ENCODE data around the gene SKI. TPM values are rescaled to one million over a fixed set of nuclear protein-coding genes. Genes with fewer than 3 reads are reported as not detected.
A peak's percentile ranks its signal among the peaks of the same experiment; 100 is the strongest.

Gene SKI
- total and polyA plus RNA-seq, 9 of the 15 experiments (the other 6 are each of a cell fraction or from before 2014, with no cell fraction given), result 0.10 to 60.5 (median 4.6) TPM

GRCh38 chr1:2198571-2198970 lies 29.5 kb upstream of the SKI start:
- TF ChIP-seq ZNF197 (CRISPR knock-in tag; IDR thresholded peaks at IDR 0.05; ENCODE audit: low read depth) (no peak), FOXM1 (IDR thresholded peaks at IDR 0.05; ENCODE audit: low read depth) (no peak), FOXM1 (CRISPR knock-in tag; IDR thresholded peaks at IDR 0.05; ENCODE audit: low read depth) (0 out of 2 replicates have a peak, but pooled peaks have one; percentile 23), ZNF140 (CRISPR knock-in tag; IDR thresholded peaks at IDR 0.05) (no peak), HDAC6 (IDR thresholded peaks at IDR 0.05; ENCODE audit: low read depth, low read length) (0 out of 2 replicates have a peak, but pooled peaks have one; percentile 29), ARNT (IDR thresholded peaks at IDR 0.05) (0 out of 4 replicates have a peak, but pooled peaks of 1 of the 2 experiments have one; percentile 14), NFRKB (IDR thresholded peaks at IDR 0.05; ENCODE audit: low read depth) (0 out of 2 replicates have a peak, but pooled peaks have one; percentile 26), RERE (CRISPR knock-in tag; IDR thresholded peaks at IDR 0.05; ENCODE audit: borderline replicate concordance) (peak; percentile 87; the same call in 1 of the 2 replicates)
- WGBS (ENCODE audit: insufficient coverage, low coverage, missing lambda C conversion rate), result 80% methylated on average over 11 of the region's 11 CpGs
- Histone ChIP-seq H3K27ac (ENCODE audit: extremely low read depth, low read depth, low read length) (peak overlapping the region; percentile 77), H3K4me3 (no peak overlapping the region), H3K9me3 (replicated peaks; ENCODE audit: control insufficient read depth, insufficient read depth, low read depth, low read length) (no peaks in the 10 kb centered on the region), H2AFZ (ENCODE audit: low read depth, low read length) (peak overlapping the region; percentile 48), H3K9me1 (ENCODE audit: control insufficient read depth, insufficient read depth, low read length) (no peaks in the 10 kb centered on the region), H4K20me1 (replicated peaks; ENCODE audit: control insufficient read depth, insufficient read depth, low read length) (no peaks in the 10 kb centered on the region), H3K4me1 (replicated peaks in 1 of 2; ENCODE audit: control insufficient read depth in 2 of 2, insufficient read depth in 2 of 2, low read length in 2 of 2) (peaks cover 29 to 75% of the 10 kb centered on the region in 2 experiments), H3K9ac (ENCODE audit: insufficient read depth in 1 of 2, low read depth in 2 of 2, low read length in 2 of 2) (peak overlapping the region; percentile 78 to 91), H3K27me3 (ENCODE audit: control insufficient read depth in 2 of 2, insufficient read depth in 2 of 2, low read length in 2 of 2) (no peaks in the 10 kb centered on the region), H3K4me2 (ENCODE audit: insufficient read depth, low read length) (peak overlapping the region; percentile 94), H3K36me3 (ENCODE audit: control insufficient read depth, insufficient read depth, low read length) (no peaks in the 10 kb centered on the region), H3K79me2 (ENCODE audit: control insufficient read depth, insufficient read depth, low read length) (peaks cover 31% of the 10 kb centered on the region)
- DNase-seq (ENCODE audit: extremely low read depth in 1 of 4, low spot score in 3 of 4) (no peak), ATAC-seq (no peak), FAIRE-seq (no peak)
- in situ Hi-C loops (cut with MboI), result loop anchor here (5.0 to 25.0 kb wide), 3 partner anchors 34 to 339 kb away; partner anchors contain the start of genes HES5 and PANK4
- CTCF ChIA-PET (ENCODE audit: low intra/inter-chr PET ratio), result no interaction called here
- intact Hi-C loops (cut with micrococcal nuclease), result loop anchor here (2.0 to 10.0 kb wide), 3 partner anchors 32 to 346 kb away; no protein-coding TSS in a partner anchor
- no TSS peak for BruUV-seq (replicated peaks)
- POLR2A ChIA-PET, result interaction anchor here (0.6 to 1.5 kb wide), 9 partner anchors 9 to 393 kb away, joined by 3 to 7 read pairs (median 4); no protein-coding TSS in a partner anchor

Data from K562 (cell line).